Cardiac fibroblast (primary cell): Measurements from ENCODE around the gene IL19.
A peak's percentile ranks its signal among the peaks of the same experiment; 100 is the strongest.

Experiments used
- DNase-seq, 2 donors: peaks; one replicate each; pipeline versions ENCODE4 v3.0.0 to v3.0.0-alpha.2; 2010; ENCODE audit warnings: low read depth in 2 of 2
- H3K4me3 ChIP-seq, 2 donors: replicated peaks in 1 of 2; 1 replicate in 1 of 2; 2 replicates in 1 of 2; pipeline ENCODE4 v1.5.1; 2011; ENCODE audit warnings: low read depth in 2 of 2, low read length in 2 of 2, mild to moderate bottlenecking in 2 of 2, moderate library complexity in 1 of 2
- CTCF ChIP-seq: IDR thresholded peaks from one replicate; pipeline ENCODE4 v1.5.1; 2011; ENCODE audit warnings: low read depth, mild to moderate bottlenecking, low read length, inconsistent platforms

IL19 gene

DNA sequence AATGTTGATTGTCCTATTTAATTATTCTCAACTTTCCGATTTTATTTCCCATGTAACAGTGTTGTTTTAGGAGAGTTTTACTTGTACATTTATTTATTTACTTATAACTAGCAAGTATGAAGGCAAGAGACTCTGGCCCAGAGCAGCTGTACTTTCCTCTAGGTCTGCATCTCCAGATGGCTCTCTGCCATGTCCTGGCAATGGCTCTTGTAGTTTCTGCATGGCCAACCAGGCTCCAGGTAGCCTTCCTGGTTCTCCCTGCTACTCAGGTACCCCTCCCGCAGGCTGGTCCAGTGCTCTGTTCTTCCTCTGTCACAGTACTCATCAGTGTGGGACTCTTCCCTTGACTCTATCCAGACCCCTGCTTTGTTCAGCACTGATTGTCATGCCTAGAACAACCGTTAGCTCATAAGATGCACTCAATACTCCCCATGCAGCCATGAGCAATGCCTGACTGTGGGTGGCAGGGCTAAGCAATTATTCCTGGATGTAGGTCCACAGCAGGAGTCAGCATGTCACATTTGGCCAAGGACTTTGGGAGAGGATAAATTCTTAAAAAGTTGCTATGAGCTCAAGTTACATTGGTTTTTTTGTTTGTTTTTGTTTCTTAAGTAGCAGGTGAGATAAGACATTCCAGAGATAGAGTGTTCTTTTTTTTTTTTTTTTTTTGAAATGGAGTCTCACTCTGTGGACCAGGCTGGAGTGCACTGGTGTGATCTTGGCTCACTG, 84.0 kb downstream of the IL19 start:
- H3K4me3 ChIP-seq = no peak overlapping the region
- peak in 1 of 2 donors; percentile 24 for DNase-seq
- no peak for TF ChIP-seq CTCF

GRCh38 chr1:206855859-206856258, 85.3 kb downstream of the IL19 start:
- TF ChIP-seq CTCF = no peak
- no peak for DNase-seq
- no peak overlapping the region for H3K4me3 ChIP-seq

DNA sequence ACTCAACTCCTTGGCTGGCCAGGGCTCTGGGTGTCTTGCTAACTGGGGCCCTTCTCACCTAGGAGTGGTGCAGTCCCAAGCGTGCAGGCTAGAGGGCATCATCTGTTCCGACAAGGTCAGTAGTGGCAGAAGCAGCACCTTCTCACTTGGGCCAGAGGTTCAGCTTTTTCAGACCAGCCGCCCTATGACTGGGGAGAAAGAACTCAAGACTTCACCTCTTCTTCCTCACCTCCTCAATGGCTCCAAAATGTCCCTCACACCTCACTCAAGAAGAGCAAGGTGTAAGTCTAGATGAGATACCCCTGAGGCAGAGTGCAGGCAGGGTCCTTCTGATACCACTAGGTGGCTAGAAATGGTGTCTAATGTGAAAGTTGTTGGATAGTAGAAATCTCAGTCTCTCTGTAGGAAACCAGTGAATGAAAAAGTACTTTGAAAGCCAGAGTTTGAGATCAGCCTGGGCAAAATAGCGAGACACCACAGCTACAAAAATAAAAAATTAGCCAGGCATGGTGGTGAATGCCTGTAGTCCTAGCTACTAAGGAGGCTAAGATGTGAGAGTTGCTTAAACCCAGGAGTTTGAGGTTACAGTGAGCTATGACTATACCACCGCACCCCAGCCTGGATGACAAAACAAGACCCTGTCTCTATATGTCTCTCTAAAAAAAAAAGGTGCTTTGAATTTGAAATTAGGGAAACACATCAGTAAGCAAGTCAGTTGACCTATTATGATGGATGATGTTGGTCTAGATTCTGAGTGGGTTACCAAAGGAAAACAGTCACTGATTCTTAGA, 86.3 kb downstream of the IL19 start:
- DNase-seq = peak in 1 of 2 donors; percentile 5
- TF ChIP-seq CTCF = peak; percentile 19
- no peak overlapping the region for H3K4me3 ChIP-seq

- no peak for TF ChIP-seq CTCF
- peak; percentile 45 to 60 for DNase-seq
- no peak overlapping the region for H3K4me3 ChIP-seq
Measured at GRCh38 chr1:206859082-206859521, 88.5 kb downstream of the IL19 start.

- no peak overlapping the region for H3K4me3 ChIP-seq
- TF ChIP-seq CTCF = no peak
- no peak for DNase-seq
Measured at GRCh38 chr1:206860165-206860564, 89.6 kb downstream of the IL19 start.

- no peak for DNase-seq
- TF ChIP-seq CTCF = no peak
- no peak overlapping the region for H3K4me3 ChIP-seq
Measured at GRCh38 chr1:206863266-206863665, 92.7 kb downstream of the IL19 start.
